SKM-1 treated with dmso at 0.1 percent for 144 hours (cell line): ENCODE data around the gene MANSC4.

ENCODE experiments used
- DNase-seq: peaks from one replicate; lab custom pipeline; 2025; ENCODE audit not compliant: unreplicated experiment; lab: John Stamatoyannopoulos, UW

The MANSC4 gene

GRCh38 chr12:27779920-27780611 is at the start of gene MANSC4, which contains the start of gene KLHL42:
MANSC4 (minus strand) TSS chr12:27780236; CDS start chr12:27771276, 8,960 bp downstream.
KLHL42 (plus strand) TSS chr12:27780233; CDS start chr12:27780331, 98 bp downstream.
- DNase-seq: no peak

- DNase-seq: no peak
Observed at GRCh38 chr12:27828196-27828595, 48.2 kb upstream of the MANSC4 start.

GRCh38 chr12:27826076-27826475 is 46.0 kb upstream of the MANSC4 start:
- no peak for DNase-seq

GRCh38 chr12:27824126-27824842 is 44.2 kb upstream of the MANSC4 start:
- no peak for DNase-seq

GRCh38 chr12:27823038-27823437 is 43.0 kb upstream of the MANSC4 start:
- DNase-seq: no peak

- DNase-seq: peak; percentile 30
Observed at GRCh38 chr12:27822076-27822712, 42.2 kb upstream of the MANSC4 start.

- DNase-seq: peak; percentile 3
Observed at GRCh38 chr12:27821259-27821973, 41.4 kb upstream of the MANSC4 start.

GRCh38 chr12:27820564-27820963 is 40.5 kb upstream of the MANSC4 start:
- no peak for DNase-seq

- DNase-seq: no peak
Observed at GRCh38 chr12:27818401-27818918, 38.4 kb upstream of the MANSC4 start.

GRCh38 chr12:27817766-27818165 is 37.7 kb upstream of the MANSC4 start:
- no peak for DNase-seq

- no peak for DNase-seq
Observed at GRCh38 chr12:27814851-27815591, 35.0 kb upstream of the MANSC4 start.

GRCh38 chr12:27814411-27814810 is 34.4 kb upstream of the MANSC4 start:
- no peak for DNase-seq

- DNase-seq: no peak
Observed at GRCh38 chr12:27812502-27812901, 32.5 kb upstream of the MANSC4 start.

- DNase-seq: no peak
Observed at GRCh38 chr12:27810756-27811155, 30.7 kb upstream of the MANSC4 start.

GRCh38 chr12:27808841-27809240 is 28.8 kb upstream of the MANSC4 start:
- no peak for DNase-seq

GRCh38 chr12:27807063-27807703 is 27.1 kb upstream of the MANSC4 start:
- DNase-seq: no peak

- no peak for DNase-seq
Observed at GRCh38 chr12:27806259-27806658, 26.2 kb upstream of the MANSC4 start.

- DNase-seq: no peak
Observed at GRCh38 chr12:27805238-27805637, 25.2 kb upstream of the MANSC4 start.

GRCh38 chr12:27802936-27803335 is 22.9 kb upstream of the MANSC4 start:
- DNase-seq: no peak

- no peak for DNase-seq
Observed at GRCh38 chr12:27802511-27802910, 22.5 kb upstream of the MANSC4 start.
